DMS53 treated with DMSO at 0.1 percent for 48 hours (cell line): ENCODE measurements around the gene RAPGEFL1.
"Not testable (repeated sequence)": the region's sequence is repeated elsewhere in the genome, so short reads cannot be mapped to it uniquely, and the experiment has no call there.

Experiments
- DNase-seq: peaks from one replicate; lab custom pipeline; 2025; ENCODE audit not compliant: unreplicated experiment; lab: John Stamatoyannopoulos, UW

RAPGEFL1 gene, protein sequence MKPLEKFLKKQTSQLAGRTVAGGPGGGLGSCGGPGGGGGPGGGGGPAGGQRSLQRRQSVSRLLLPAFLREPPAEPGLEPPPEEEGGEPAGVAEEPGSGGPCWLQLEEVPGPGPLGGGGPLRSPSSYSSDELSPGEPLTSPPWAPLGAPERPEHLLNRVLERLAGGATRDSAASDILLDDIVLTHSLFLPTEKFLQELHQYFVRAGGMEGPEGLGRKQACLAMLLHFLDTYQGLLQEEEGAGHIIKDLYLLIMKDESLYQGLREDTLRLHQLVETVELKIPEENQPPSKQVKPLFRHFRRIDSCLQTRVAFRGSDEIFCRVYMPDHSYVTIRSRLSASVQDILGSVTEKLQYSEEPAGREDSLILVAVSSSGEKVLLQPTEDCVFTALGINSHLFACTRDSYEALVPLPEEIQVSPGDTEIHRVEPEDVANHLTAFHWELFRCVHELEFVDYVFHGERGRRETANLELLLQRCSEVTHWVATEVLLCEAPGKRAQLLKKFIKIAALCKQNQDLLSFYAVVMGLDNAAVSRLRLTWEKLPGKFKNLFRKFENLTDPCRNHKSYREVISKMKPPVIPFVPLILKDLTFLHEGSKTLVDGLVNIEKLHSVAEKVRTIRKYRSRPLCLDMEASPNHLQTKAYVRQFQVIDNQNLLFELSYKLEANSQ

DNA sequence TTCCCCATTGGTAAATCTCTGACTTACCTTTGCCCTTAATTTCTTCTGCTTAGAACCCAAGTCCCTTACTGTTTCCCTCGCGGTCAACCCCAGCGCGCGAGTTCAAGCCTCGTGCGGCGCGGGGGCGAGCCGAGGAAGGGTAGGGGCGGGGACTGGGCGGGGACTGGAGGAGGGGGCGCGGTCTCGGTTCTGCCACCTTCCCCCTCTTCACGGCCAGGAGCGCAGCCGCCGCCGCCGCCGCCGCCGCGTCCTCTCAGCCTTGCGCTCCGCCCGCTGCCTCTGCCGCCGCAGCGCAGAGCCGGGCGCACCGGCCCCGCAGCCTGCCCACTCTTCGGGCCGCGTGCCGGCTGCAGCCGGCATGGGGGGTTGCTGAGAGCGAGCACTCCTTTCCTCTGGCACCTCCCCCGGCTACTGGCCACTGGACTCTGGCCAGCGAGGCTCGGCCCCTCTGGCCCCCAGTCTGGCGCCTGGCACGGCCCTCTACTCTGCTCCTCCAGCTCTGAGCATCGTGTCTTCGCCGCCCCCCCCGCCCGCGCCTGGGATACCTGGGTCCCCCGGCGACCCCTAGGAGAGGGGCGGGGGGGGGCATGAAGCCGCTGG, at the start of gene RAPGEFL1:
Gene RAPGEFL1 (plus strand): TSS at position 196 of the 600 bp plus-strand sequence. CDS start 392 bp downstream, at position 588.
- DNase-seq, result peak; percentile 55

DNA sequence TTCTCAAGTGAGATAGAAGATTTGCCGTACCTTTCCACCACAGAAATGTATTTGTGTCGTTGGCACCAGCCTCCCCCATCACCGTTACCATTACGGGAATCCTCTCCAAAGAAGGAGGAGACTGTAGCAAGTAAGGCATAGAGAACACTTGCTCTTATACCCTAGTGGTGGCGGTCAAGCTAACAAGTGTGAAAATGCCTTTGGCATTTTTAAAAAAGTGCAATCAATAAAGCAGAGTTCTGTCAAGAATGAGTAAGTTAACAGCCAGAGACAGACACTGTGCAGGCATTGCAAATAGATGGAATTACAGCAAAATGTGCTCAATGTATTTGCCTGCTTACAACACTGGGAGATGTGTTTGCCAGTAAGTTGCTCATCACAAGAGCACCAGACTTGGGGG, 47.8 kb upstream of the RAPGEFL1 start:
- DNase-seq, result no peak

DNA sequence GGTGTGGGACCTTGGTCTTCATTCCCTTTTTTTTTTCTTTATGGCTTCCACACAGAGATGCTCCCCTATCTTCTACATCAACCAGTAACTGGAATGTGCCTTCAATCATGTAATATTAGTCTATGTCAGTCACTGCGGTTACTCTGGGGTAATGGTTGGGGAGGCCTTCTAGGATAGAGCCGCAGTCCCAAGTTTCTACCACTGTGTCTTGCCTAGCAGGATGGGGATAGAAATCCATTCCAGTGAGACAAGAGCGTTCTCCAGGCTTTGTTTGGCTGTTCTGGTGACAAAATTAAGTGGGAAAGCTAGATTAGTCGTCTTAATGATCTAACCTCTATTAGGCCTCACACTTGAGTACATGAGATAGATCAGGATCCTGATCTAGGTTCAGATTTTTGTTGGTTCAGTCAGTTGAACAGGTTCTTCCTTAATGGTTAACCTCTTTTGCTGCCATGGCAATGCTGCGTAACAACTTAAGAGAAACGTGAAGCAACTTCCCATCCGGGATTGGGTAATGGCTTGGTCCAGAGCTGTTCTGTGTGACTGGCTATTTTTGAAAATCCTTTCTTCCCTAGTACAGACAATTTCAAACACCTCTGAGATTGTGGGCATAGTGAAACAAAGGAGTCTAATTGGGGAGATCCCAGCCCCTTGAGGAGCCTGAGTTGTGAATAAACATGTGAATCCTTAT, 46.8 kb upstream of the RAPGEFL1 start:
- DNase-seq, result no peak

DNA sequence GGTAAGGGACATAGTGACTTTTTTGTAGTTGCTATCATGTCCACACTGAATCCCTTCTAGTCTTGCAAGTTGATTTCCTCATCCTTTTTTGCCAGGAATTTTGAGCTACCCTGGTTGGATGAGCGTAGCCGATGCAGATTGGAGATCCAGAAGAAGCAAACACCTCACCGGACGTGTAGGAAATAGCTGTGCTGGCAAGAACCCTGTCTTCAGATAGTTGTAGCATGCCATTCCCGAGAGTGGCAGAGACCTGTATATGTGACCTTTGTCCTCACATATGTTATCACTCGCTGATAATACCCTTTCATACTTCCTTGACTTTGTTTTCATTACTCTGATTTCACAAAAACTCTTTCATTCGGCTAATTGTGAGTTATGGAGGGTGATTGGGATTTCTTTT, 43.1 kb upstream of the RAPGEFL1 start:
- no peak for DNase-seq

DNA sequence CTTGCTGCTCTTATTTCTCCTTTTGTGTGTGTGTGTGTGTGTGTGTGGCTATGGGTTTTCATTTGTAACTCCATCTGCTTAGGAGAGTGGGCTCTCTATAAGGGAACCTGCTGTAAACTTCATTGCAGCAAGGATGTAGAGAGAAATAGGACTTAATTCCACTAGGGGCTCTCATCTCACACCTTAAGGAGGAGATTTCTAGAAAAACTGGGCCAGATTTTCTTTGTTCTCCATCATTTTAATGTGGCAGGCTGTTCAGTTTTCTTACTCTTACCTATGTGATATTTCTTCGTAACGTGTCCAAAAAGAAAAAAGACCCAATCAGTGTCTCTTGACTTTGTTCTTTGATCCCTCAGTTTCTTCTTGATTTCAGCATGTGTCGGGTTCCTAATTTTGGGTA, 41.5 kb upstream of the RAPGEFL1 start:
- no peak for DNase-seq

DNA sequence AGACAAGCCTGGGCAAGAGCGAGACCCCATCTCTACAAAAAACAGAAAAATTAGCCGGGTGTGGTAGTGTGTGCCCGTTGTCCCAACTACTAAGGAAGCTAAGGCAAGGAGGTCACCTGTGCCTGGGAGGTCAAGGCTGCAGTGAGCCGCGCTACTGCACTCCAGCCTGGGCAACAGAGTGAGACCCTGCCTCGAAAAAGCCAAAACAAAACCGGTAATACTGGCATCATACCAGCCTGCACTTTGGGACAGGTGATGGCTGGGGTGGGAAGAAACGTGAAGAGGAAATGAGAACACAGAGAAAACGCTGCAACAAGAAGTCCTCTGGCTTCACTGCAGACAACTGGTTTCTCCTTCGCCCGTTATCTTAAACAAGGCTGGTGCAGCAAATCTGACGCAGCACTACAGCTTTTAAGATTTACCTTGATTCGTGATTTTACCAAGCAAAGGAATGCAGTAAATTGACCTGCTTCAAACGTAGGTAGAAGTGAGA, 37.7 kb upstream of the RAPGEFL1 start:
- no peak for DNase-seq

DNA sequence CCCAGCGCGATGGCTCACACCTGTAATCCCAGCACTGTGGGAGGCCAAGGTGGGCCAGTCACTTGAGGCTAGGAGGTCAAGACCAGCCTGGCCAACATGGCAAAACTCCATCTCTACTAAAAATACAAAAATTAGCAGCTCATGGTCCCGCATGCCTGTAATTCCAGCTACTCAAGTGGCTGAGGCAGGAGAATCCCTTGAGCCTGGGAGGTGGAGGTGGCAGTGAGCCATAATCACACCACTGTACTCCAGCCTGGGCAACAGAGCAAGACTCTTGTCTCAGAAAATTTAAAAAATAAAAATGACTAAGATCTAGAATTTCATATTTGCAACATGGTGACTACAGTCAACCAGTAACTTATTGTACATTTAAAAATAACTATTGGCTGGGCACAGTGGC, 34.1 kb upstream of the RAPGEFL1 start:
- not testable (repeated sequence) for DNase-seq

DNA sequence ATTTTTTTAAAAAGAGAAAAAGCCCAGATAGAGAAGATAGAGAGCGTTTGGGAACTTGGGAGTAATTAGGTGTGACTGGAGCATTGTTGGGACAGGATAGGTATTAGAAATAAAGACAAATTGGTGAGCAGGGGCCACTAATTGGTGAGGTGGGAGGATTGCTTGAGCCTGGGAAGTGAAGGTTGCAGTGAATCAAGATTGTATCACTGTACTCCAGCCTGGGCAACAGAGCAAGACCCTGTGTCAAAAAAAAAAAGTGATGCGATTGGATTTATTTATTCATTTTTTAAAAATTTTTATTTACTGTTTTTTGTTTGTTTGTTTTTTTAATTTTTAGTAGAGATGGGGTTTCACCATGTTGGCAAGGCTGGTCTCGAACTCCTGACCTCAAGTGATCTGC, 31.8 kb upstream of the RAPGEFL1 start:
- DNase-seq, result no peak

DNA sequence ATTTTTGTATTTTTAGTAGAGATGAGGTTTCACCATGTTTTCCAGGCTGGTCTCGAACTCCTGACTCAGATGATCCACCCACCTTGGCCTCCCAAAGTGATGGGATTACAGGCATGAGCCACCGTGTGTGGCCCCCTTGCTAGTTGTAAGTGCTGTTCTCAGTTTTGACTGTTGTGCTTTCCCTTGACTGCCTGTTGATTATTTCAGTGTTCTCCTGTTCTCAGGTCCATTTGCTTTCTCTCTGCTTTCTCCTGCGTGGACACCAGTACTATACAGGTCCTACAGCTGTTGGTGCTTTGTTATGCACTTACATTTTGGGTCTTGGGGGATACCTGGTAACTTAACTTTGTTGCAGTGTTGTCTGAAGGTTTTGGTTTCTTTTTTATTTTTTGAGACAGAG, 28.7 kb upstream of the RAPGEFL1 start:
- no peak for DNase-seq

DNA sequence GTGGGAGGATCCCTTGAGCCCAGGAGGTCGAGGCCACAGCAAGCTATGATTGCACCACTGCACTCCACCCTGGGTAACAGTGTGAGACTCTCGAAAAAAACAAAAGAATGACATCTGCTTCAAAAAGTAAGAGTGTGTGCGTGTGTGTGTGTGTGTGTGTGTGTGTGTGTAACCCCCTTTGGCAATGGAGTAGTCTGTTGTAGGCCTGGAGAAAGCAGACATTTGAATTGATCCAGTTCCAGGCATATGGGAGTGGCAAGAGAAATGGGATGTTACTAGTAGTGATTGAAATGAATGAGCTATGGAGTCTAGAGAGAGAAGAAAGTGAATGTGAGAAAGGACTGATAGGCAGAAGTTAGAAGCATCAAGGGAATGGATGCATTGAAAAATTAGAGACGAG, 27.0 kb upstream of the RAPGEFL1 start:
- DNase-seq, result no peak

DNA sequence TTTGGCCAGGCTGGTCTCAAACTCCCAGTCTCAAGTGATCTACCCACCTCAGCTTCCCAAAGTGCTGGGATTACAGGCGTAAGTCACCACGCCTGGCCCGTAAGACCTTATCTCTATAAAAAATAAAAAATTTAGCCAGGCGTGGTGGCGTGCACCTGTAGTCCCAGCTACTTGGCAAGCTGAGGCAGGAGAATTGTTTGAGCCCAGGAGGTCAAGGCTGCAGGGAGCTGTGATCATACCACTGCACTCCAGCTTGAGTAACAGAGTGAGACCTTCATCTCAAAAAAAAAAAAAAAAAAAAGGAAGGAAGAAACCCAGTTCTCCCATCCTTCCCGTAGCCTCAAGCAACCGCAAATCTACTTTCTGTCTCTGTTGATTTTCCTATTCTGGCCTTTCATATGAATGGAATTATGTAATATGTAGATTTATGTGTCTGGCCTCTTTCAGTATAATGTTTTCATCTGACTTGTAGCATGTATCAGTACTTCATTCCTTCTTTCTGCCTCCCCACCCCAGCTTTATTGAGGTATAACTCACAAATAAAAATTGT, 25.8 kb upstream of the RAPGEFL1 start:
- no peak for DNase-seq

DNA sequence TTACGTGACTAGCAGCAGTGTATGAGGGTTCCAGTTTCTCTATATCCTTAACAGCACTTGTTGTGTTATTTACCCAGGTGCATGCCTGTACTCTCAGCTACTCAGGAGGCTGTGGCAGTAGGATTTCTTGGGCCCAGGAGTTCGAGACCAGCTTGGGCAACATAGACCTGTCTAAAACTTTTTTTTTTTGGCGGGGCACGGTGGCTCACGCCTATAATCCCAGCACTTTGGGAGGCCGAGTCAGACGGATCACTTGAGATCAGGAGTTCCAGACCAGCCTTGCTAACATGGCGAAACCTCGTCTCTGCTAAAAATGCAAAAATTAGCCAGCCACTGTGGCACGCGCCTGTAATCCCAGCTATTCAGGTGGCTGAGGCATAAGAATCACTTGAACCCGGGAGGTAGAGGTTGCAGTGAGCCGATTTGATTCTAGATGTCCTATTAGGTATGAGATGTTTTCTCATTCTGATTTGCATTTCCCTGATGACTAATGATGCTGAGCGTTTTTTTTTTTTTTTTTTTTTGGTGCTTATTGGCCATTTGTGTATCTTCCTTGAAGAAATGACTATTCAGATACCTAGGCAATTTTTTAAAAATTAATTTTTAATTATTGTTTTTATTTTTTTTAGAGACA, 23.6 kb upstream of the RAPGEFL1 start:
- DNase-seq, result no peak

DNA sequence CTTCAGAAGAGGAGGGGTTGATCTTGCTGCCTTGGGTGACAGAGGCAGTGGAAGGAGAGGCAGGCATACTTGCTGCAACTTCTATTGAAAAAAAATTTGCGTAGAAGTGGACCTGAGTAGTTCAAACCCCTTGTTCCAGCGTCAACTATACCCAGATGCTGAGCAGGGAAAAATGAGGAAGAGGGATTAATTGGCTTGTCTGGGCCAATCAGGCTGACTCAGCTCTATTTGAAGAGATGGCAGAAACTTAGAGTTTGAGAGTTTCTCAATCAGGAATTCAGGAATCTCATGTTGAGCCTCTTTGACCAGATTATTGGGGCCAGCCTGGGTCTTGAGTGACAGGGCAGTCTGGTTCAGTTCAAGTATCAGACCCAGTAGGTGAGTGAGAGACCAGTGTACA, 19.3 kb upstream of the RAPGEFL1 start:
- DNase-seq, result no peak

DNA sequence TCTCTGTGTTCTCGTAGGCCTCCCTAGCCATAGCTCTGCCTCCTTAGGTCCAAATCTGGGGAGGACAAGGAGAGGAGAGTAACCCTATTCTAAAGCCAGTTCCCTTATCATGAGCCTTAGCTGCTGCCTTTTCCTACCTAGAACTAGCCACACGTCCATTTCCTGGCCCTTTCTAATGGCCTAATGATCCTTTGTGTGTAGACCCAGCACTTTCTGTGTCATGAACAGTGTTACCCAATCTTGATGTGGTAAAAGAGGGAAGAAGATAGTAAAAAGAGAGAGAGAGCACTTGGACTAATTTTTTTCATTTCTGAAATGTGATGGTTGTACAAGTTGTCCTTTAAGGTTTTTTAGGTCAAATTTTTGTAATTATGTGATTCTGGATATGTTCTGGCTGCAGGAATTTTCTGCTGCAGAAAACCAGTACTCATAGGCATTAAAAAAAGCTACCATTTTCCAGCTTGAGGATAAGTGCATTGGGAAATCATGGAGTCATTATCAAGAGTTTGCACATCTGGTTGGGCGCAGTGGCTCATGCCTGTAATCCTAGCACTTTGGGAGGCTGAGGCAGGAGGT, 18.7 kb upstream of the RAPGEFL1 start:
- DNase-seq, result no peak

DNA sequence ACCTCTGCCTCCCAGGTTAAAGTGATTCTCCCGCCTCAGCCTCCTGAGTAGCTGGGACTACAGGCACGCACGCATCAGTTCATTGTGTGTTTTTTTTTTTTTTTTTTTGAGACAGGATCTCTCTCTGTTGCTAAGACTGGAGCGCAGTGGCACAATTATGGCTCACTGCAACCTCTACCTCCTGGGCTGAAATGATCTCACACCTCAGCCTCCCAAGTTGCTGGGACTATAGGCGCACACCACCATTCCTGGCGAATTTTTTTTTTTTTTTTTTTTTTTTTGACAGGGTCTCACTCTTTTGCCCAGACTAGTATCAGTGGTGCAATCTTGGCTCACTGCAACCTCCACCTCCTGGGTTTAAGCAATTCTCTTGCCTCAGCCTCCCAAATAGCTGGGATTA, 17.8 kb upstream of the RAPGEFL1 start:
- DNase-seq, result no peak

DNA sequence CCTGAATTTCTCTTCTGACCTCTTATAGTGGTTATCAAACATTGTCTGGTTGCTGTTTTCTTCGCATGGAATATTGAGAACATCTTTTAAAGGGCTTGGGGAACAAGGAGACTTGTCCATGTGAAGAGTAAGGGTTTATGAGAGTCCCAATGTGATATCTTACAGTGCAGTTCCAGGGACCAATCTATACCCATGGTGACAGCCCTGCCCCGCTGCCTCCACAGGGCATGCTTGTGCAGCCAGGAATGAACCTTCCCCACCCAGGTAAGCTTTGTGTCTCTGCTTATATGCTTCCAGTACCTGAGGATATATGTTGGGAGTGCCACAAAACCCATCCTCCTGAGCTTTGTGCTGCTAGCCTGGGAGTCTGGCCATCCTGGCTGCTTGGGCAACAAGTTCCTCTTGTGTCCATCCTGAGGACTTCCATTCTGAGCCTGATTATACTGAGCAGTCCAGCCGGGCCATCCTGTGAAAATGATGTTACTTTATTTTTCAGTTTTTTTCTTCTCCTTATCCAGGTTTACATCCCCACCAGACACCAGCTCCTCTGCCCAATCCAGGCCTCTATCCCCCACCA, 9.5 kb upstream of the RAPGEFL1 start:
- DNase-seq, result no peak

DNA sequence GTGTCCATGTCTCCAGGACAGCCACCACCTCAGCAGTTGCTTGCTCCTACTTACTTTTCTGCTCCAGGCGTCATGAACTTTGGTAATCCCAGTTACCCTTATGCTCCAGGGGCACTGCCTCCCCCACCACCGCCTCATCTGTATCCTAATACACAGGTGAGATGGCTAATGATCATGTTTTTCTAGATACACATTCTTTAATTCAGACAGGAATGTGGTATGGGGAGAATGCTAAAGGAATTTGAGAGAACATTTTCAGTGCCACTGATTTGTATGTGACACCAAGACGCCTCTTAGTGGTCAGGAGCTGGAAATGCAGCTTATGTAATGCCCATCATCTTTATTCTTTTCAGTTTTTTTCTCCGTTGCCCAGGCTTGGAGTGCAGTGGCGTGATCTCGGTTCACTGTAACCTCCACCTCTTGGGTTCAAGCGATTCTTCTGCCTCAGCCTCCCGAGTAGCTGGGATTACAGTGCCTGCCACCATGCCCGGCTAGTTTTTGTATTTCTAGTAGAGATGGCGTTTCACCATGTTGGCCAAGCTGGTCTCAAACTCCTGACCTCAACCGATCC, 8.9 kb upstream of the RAPGEFL1 start:
- peak; percentile 55 for DNase-seq

DNA sequence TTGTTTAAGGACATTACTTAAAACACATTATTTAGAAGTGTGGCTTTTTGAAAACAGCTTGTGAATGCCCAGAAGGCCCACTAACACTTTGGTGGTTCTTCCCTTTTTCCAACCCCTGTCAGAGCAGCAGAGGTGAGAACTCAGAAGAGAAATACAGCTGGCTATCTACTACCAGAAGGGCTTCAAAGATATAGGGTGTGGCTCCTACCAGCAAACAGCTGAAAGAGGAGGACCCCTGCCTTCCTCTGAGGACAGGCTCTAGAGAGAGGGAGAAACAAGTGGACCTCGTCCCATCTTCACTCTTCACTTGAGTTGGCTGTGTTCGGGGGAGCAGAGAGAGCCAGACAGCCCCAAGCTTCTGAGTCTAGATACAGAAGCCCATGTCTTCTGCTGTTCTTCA, 6.9 kb upstream of the RAPGEFL1 start:
- no peak for DNase-seq

DNA sequence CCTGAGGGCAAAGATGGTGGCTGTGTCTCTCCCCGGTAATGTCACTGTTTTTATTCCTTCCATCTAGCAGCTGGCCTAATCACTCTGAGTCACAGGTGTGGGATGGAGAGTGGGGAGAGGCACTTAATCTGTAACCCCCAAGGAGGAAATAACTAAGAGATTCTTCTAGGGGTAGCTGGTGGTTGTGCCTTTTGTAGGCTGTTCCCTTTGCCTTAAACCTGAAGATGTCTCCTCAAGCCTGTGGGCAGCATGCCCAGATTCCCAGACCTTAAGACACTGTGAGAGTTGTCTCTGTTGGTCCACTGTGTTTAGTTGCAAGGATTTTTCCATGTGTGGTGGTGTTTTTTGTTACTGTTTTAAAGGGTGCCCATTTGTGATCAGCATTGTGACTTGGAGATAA, 5.5 kb upstream of the RAPGEFL1 start:
- DNase-seq, result no peak
